ENCODE results near the gene BCAP31. TPM values are rescaled to one million over a fixed set of nuclear protein-coding genes. Genes with fewer than 3 reads are reported as not detected.

BCAP31 gene
- total RNA-seq, 1 experiment from 2014 or later = 523 TPM

Other genes starting within 250 kb of the BCAP31 start
- gene BGN, start 229.4 kb downstream of the BCAP31 start, total RNA-seq (2014; rRNA removed; shearing (Covaris generic)) = not detected in 2 replicates
- gene ATP2B3, start 206.7 kb downstream of the BCAP31 start, total RNA-seq (2014; rRNA removed; shearing (Covaris generic)) = not detected in 2 replicates
- gene CCNQ, start 125.2 kb downstream of the BCAP31 start, total RNA-seq (2014; rRNA removed; shearing (Covaris generic)) = 74.2 and 87.9 TPM in 2 replicates
- 9.0 and 9.3 TPM in 2 replicates for gene DUSP9, start 77.2 kb downstream of the BCAP31 start, total RNA-seq (2014; rRNA removed; shearing (Covaris generic))
- 0.48 and 2.7 TPM in 2 replicates for gene PNCK, start 50.6 kb downstream of the BCAP31 start, total RNA-seq (2014; rRNA removed; shearing (Covaris generic))
- 17.1 and 25.6 TPM in 2 replicates for gene SLC6A8, start 36.5 kb downstream of the BCAP31 start, total RNA-seq (2014; rRNA removed; shearing (Covaris generic))
- gene ABCD1, start 469 bp upstream of the BCAP31 start, total RNA-seq (2014; rRNA removed; shearing (Covaris generic)) = 44.7 and 44.8 TPM in 2 replicates
- gene PLXNB3, start 39.9 kb upstream of the BCAP31 start, total RNA-seq (2014; rRNA removed; shearing (Covaris generic)) = 13.8 and 14.3 TPM in 2 replicates
- 0.59 and 2.2 TPM in 2 replicates for gene SRPK3, start 56.7 kb upstream of the BCAP31 start, total RNA-seq (2014; rRNA removed; shearing (Covaris generic))
- gene IDH3G, start 70.0 kb upstream of the BCAP31 start, total RNA-seq (2014; rRNA removed; shearing (Covaris generic)) = 116 and 127 TPM in 2 replicates
- 227 and 287 TPM in 2 replicates for gene SSR4, start 70.3 kb upstream of the BCAP31 start, total RNA-seq (2014; rRNA removed; shearing (Covaris generic))
- gene PDZD4, start 106.2 kb upstream of the BCAP31 start, total RNA-seq (2014; rRNA removed; shearing (Covaris generic)) = 8.2 and 10.5 TPM in 2 replicates
- gene L1CAM, start 161.8 kb upstream of the BCAP31 start, total RNA-seq (2014; rRNA removed; shearing (Covaris generic)) = 77.7 and 94.0 TPM in 2 replicates
- 2.0 and 2.6 TPM in 2 replicates for gene AVPR2, start 180.3 kb upstream of the BCAP31 start, total RNA-seq (2014; rRNA removed; shearing (Covaris generic))
- 1.3 and 5.3 TPM in 2 replicates for gene ARHGAP4, start 201.9 kb upstream of the BCAP31 start, total RNA-seq (2014; rRNA removed; shearing (Covaris generic))
- gene NAA10, start 210.7 kb upstream of the BCAP31 start, total RNA-seq (2014; rRNA removed; shearing (Covaris generic)) = 210 and 249 TPM in 2 replicates
- gene RENBP, start 220.3 kb upstream of the BCAP31 start, total RNA-seq (2014; rRNA removed; shearing (Covaris generic)) = 0.62 TPM in 2 replicates
- gene HCFC1, start 247.4 kb upstream of the BCAP31 start, total RNA-seq (2014; rRNA removed; shearing (Covaris generic)) = 40.8 and 41.7 TPM in 2 replicates
- gene TMEM187, start 248.4 kb upstream of the BCAP31 start, total RNA-seq (2014; rRNA removed; shearing (Covaris generic)) = 8.6 and 9.6 TPM in 2 replicates